Uterus (tissue), 4 donors: ENCODE measurements around the gene BTAF1. TPM values are rescaled to one million over a fixed set of nuclear protein-coding genes. Genes with fewer than 3 reads are reported as not detected.

Experiments
- DNase-seq, 2 donors: peaks; one replicate each; pipeline ENCODE4 v3.0.0-alpha.2; 2019 to 2020
- H3K27ac ChIP-seq, 2 donors: fragments of 200-600 bp; sonication (generic); 1 replicate in 1 of 2; 2 replicates in 1 of 2; pipeline ENCODE4 v1.5.1; 2016 to 2018
- H3K27me3 ChIP-seq, 2 donors: fragments of 200-600 bp; sonication (generic); one replicate each; pipeline ENCODE4 v1.5.1; 2018 to 2019; ENCODE audit warnings: control low read depth in 1 of 2
- H3K36me3 ChIP-seq, 2 donors: fragments of 200-600 bp; sonication (generic); one replicate each; pipeline ENCODE4 v1.5.1; 2019; ENCODE audit warnings: control low read depth in 1 of 2
- H3K4me1 ChIP-seq, 2 donors: fragments of 200-600 bp; sonication (generic); one replicate each; pipeline ENCODE4 v1.5.1; 2018 to 2019; ENCODE audit warnings: control low read depth in 1 of 2
- H3K4me3 ChIP-seq, 2 donors: fragments of 200-600 bp; sonication (generic); 1 replicate in 1 of 2; 2 replicates in 1 of 2; pipeline ENCODE4 v1.5.1; 2018 to 2019; ENCODE audit warnings: mild to moderate bottlenecking in 1 of 2
- H3K9me3 ChIP-seq, 2 donors: fragments of 200-600 bp; sonication (generic); one replicate each; pipeline ENCODE4 v1.5.1; 2019; ENCODE audit warnings: control low read depth in 1 of 2
- POLR2A ChIP-seq, 2 donors: fragments of 450-650 bp; IDR thresholded peaks; one replicate each; pipeline ENCODE4 v1.6.1; 2016; ENCODE audit warnings: antibody characterized with exemption in 2 of 2, mild to moderate bottlenecking in 1 of 2, moderate library complexity in 1 of 2
- intact Hi-C: fragments of 100-400 bp; cut with DNase I; formaldehyde crosslinking; loops from one replicate; pipeline ENCODE4 v1.15.1; 2023; ENCODE audit warnings: low total_unique reads
- total RNA-seq, 4 donors: library from RNA; depleted of rRNA in 3 of 4; stranded (reverse); fragments of >200 nt in 3 of 4; gene quantifications; one replicate each; pipeline versions ENCODE4 v1.1.0 to v1.2.4, GENCODE V29; 2014 to 2023
- TF ChIP-seq, protein P1 (sequence below), 4 experiments: fragments of 200-600 bp in 2 of 4; fragments of 450-650 bp in 2 of 4; sonication (generic) in 2 of 4; IDR thresholded peaks; one replicate each; pipeline ENCODE4 v1.5.1; 2016 to 2019; ENCODE audit warnings: antibody characterized with exemption in 4 of 4, mild to moderate bottlenecking in 2 of 4, moderate library complexity in 1 of 4
- donor health status: DM: yes; HTN: yes; CAD: no.

The BTAF1 gene
- total RNA-seq, 4 donors from 2014 or later: 31.8 to 95.8 (median 51.5) TPM

DNA sequence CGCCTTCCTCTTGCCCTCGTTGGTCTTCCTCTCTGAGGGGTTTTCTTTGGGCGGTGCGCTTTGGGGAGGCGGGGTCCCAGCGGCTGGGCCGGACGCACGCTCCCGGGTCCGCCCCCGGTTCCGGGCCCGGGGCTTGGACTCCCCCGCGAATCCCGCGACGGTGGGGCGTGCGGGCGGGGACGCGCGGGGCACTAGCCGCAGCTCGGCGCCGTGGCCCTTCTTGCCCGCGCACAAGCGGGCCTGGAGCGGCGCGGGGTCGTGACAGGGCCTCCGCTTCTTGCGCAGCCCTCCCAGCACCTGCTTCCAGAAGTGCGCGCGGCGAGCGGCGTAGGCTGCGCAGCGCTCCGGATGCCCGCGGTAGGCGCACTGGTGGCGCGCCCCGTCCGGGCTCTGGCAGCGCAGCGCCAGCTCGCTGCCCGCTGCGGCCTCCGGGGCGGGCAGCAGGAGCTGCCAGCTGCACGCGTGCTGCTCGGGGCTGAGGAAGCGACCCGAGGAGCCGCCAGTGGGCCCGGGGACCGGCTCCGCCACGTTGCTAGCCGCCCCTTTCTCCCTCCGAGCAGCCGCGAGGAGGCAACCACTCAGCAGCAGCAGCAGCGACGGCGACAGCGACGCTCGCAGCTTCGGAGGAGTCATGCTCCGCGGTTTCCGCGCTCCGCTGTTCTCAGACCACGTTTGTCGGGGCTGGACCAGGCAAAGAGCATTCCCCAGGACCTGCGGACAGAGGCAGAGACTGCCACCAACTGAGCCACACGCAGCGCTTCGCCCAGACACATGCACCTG, 15.0 kb upstream of the BTAF1 start:
- DNase-seq: peak; percentile 45 to 56
- peak overlapping the region; percentile 31 to 83 for H3K4me3 ChIP-seq
- H3K27ac ChIP-seq: peak overlapping the region; percentile 53 to 68
- no peaks in the 10 kb centered on the region for H3K4me1 ChIP-seq
- no peaks in the 10 kb centered on the region for H3K27me3 ChIP-seq
- intact Hi-C loops: no loop called here
- TF ChIP-seq, protein P1, sequence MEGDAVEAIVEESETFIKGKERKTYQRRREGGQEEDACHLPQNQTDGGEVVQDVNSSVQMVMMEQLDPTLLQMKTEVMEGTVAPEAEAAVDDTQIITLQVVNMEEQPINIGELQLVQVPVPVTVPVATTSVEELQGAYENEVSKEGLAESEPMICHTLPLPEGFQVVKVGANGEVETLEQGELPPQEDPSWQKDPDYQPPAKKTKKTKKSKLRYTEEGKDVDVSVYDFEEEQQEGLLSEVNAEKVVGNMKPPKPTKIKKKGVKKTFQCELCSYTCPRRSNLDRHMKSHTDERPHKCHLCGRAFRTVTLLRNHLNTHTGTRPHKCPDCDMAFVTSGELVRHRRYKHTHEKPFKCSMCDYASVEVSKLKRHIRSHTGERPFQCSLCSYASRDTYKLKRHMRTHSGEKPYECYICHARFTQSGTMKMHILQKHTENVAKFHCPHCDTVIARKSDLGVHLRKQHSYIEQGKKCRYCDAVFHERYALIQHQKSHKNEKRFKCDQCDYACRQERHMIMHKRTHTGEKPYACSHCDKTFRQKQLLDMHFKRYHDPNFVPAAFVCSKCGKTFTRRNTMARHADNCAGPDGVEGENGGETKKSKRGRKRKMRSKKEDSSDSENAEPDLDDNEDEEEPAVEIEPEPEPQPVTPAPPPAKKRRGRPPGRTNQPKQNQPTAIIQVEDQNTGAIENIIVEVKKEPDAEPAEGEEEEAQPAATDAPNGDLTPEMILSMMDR (IDR thresholded peaks at IDR 0.05): peak; percentile 8 to 37 (median 24)
- TF ChIP-seq POLR2A (IDR thresholded peaks at IDR 0.05): no peak
- H3K36me3 ChIP-seq: no peaks in the 10 kb centered on the region
- H3K9me3 ChIP-seq: no peaks in the 10 kb centered on the region

DNA sequence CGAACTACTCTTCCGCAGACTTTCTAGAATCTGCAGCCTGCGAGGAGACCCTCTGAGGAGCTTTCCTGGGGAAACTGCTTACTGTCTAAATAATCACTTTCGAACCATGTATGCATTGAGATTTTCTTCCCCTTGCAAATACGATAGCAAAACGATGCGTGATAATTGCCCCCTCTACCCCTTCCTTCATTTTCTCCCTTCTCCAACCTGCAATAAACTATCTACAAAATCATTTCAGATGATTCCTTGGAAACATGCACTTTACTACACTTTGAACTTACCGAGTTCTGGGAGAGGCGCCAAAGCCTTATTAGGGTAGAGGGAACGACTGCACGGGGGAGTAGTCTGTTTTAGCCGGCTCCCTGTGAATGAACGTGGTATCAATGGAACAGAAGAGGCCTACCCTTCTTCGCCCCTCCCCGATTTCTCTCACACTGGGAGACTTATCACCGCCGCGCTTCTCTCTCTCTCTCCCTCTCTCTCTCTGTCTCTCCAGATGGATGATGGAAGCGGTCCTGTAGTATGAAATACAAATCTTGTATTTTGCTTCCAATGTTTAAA, 14.4 kb upstream of the BTAF1 start, which contains the start of gene FGFBP3:
FGFBP3 (minus strand) TSS at position 370 of the 561 bp plus-strand sequence. CDS start 517 bp downstream, outside the sequence.
- Histone ChIP-seq H3K36me3 (no peaks in the 10 kb centered on the region), H3K4me1 (no peaks in the 10 kb centered on the region), H3K27me3 (no peaks in the 10 kb centered on the region), H3K27ac (peak within 1 kb of the TSS; percentile 53 to 68), H3K9me3 (no peaks in the 10 kb centered on the region), H3K4me3 (peak within 1 kb of the TSS; percentile 31 to 83)
- intact Hi-C loops: no loop called here
- DNase-seq: peak in 1 of 2 donors; percentile 31
- TF ChIP-seq, protein P1 (IDR thresholded peaks at IDR 0.05): no peak
- no peak for TF ChIP-seq POLR2A (IDR thresholded peaks at IDR 0.05)

DNA sequence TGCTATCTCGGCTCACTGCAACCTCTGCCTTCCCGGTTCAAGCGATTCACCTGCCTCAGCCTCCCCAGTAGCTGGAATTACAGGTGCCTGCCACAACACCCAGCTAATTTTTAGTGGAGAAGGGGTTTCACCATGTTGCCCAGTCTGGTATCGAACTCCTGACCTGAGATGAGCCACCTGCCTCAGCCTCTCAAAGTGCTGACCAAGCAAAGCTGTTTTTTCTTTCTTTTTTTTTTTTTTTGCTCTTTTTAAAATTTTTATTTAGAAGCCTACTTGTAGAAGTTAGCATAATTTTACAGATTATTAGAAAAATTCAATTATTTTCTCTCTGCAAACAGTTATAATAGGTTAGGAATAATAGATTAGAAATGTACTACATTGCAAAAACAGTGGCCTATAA, 13.1 kb upstream of the BTAF1 start:
- Histone ChIP-seq H3K9me3 (no peaks in the 10 kb centered on the region), H3K27ac (no peak overlapping the region), H3K27me3 (no peaks in the 10 kb centered on the region), H3K4me1 (no peaks in the 10 kb centered on the region), H3K36me3 (no peaks in the 10 kb centered on the region), H3K4me3 (no peak overlapping the region)
- TF ChIP-seq POLR2A (IDR thresholded peaks at IDR 0.05): no peak
- TF ChIP-seq, protein P1 (IDR thresholded peaks at IDR 0.05): no peak
- intact Hi-C loops: no loop called here
- no peak for DNase-seq

DNA sequence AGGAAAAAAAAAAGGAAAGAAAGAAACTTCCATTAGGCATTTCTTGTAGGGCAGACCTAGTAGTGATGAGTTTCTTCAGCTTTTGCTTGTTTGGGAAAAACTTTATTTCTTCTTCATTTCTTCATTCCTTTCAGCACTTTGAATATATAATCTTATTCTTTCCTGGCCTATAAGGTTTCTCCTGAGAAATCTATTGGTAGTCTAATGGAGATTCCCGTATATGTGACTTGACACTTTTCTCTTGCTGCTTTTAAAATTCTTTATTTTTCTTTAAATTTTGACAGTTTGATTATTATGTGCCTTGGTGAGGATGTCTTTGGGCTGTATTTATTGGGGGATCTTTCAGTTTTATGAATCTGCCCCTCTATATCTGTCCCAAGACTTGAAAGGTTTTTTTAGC, 3.9 kb upstream of the BTAF1 start:
- TF ChIP-seq, protein P1 (IDR thresholded peaks at IDR 0.05): no peak
- no peak for TF ChIP-seq POLR2A (IDR thresholded peaks at IDR 0.05)
- H3K27me3 ChIP-seq: no peaks in the 10 kb centered on the region
- DNase-seq: no peak
- intact Hi-C loops: no loop called here
- no peaks in the 10 kb centered on the region for H3K4me1 ChIP-seq
- H3K27ac ChIP-seq: no peak overlapping the region
- no peak overlapping the region for H3K4me3 ChIP-seq
- H3K9me3 ChIP-seq: no peaks in the 10 kb centered on the region
- H3K36me3 ChIP-seq: no peaks in the 10 kb centered on the region
